GM19468 (cell line): ENCODE measurements around the gene ADGRA1.
"Not testable (repeated sequence)": the region's sequence is repeated elsewhere in the genome, so short reads cannot be mapped to it uniquely, and the experiment has no call there.

Source experiments
- ATAC-seq: cut with Tn5 transposase; IDR thresholded peaks from one replicate; pipeline ENCODE4 v1.9.1; 2021; ENCODE audit warnings: mild to moderate bottlenecking, moderate library complexity, moderate number of reproducible peaks; ENCODE audit not compliant: unreplicated experiment; ENCODE audit errors: extremely low read depth

The ADGRA1 gene

GRCh38 chr10:133139551-133140065 is 51.9 kb downstream of the ADGRA1 start:
- no peak for ATAC-seq

GRCh38 chr10:133140417-133141143 is 52.9 kb downstream of the ADGRA1 start:
- ATAC-seq: no peak

GRCh38 chr10:133141144-133141957 is 53.6 kb downstream of the ADGRA1 start:
- no peak for ATAC-seq

- no peak for ATAC-seq
Observed at GRCh38 chr10:133141958-133142340, 54.2 kb downstream of the ADGRA1 start.

GRCh38 chr10:133142523-133143199 is 54.9 kb downstream of the ADGRA1 start:
- no peak for ATAC-seq

GRCh38 chr10:133143200-133143533 is 55.4 kb downstream of the ADGRA1 start:
- ATAC-seq: no peak

DNA sequence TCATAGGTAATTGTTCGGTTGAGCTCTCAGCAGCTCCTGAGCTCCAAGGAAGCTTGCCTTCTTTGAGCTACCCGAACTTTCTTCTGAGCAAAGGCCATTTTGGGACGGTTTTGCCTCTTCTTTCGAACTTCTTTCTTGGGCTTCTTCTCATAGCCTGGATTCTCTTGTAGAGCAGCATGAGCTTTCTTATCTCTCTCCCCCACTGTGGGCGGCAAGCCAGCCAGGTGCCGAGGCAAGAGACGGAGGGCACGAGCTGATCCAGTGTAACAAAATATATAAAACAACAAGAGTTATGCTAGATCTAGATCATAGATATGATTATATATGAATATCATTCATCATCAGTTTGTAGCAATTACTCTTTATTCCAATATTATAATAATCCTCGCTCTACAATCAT is 55.8 kb downstream of the ADGRA1 start:
- no peak for ATAC-seq

- no peak for ATAC-seq
Observed at GRCh38 chr10:133144771-133145170, 57.0 kb downstream of the ADGRA1 start.

DNA sequence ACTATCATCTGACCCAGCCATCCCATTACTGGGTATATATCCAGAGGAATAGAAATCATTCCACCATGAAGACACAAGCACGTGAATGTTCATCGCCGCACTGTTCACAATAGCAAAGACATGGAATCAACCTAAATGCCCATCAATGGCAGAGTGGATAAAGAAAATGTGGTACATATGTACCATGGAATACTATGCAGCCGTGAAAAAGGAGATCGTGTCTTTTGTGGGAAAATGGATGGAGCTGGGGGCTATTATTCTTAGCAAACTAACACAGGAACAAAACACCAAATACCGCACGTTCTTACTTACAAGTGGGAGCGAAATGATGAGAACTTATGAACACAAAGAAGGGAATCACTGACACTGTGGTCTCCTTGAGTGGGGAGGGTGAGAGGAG is 62.5 kb downstream of the ADGRA1 start:
- no peak for ATAC-seq

GRCh38 chr10:133150656-133151055 is 62.9 kb downstream of the ADGRA1 start:
- no peak for ATAC-seq

DNA sequence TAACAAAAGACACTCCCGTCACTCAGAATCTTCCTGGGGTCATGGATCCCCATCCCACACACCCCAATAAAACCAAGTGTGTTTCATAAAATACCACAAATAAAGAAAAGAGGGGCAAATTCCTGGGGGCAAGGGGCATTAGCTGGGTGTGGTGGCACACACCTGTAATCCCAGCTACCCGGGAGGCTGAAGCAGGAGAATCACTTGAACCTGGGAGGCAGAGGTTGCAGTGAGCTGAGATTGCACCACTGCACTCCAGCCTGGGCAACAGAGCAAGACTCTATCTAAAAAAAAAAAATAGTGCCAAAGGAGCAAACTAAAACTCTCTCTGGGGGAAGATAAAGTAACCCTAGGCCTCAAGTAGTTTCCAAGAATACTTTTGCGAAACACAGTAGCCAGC is 63.3 kb downstream of the ADGRA1 start:
- not testable (repeated sequence) for ATAC-seq

GRCh38 chr10:133151543-133151972 is 63.8 kb downstream of the ADGRA1 start:
- ATAC-seq: no peak

GRCh38 chr10:133154411-133154810 is 66.7 kb downstream of the ADGRA1 start:
- ATAC-seq: no peak

GRCh38 chr10:133154996-133155778 is 67.5 kb downstream of the ADGRA1 start:
- no peak for ATAC-seq

GRCh38 chr10:133156674-133157579 is 69.2 kb downstream of the ADGRA1 start:
- ATAC-seq: no peak

DNA sequence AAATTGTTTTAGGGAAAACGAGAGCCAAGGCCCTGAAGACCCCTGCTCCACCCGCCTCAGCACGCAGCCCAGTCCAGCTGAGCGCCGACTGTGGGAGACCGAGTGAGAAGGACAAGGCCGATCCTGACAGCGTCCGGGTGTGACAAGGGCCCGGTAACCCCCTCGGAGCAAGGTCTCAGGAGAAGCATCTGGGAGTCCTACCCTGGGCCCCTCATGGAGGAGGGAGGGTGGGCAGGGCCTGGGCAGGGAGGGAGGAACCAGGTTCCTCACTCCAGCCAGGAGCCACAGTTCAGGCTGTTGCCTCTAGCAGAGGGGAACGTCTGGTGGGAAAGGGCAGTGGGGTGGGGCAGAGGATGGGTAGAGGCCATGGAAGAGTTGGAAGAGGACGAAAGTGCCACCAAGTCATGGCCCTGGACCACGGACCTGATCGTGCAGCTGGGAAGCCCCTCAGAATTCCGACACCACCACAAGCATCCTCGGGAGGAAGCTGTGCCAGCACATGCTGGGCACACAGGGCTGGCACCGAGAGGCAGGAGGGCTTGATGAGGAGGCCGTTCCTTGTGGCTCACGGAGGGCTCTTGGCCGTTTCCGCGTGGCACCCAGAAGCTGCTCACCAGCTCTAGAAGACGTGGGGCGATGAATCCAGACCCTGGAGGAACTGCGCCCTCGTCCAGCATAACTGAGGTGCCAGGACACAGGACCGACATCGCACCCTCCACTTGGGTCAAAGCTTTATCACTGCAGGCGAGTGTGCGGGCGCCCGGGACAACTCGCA is 70.1 kb downstream of the ADGRA1 start:
- ATAC-seq: no peak

DNA sequence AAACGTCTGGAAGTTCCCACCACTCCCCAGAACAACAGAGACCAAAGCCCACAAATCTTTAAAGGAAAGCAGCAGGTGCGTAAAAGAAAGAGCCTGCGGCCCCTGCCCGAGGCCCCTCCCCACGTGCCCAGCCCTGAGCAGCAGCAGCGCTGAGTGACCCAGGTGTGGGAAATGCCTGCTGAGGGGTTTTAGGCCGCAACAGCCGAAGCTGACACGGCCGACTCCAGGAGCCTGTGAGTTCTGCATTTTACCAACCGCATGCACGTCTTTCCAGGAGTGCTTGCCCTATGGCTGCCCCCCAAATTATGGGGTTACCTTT is 70.7 kb downstream of the ADGRA1 start:
- no peak for ATAC-seq

DNA sequence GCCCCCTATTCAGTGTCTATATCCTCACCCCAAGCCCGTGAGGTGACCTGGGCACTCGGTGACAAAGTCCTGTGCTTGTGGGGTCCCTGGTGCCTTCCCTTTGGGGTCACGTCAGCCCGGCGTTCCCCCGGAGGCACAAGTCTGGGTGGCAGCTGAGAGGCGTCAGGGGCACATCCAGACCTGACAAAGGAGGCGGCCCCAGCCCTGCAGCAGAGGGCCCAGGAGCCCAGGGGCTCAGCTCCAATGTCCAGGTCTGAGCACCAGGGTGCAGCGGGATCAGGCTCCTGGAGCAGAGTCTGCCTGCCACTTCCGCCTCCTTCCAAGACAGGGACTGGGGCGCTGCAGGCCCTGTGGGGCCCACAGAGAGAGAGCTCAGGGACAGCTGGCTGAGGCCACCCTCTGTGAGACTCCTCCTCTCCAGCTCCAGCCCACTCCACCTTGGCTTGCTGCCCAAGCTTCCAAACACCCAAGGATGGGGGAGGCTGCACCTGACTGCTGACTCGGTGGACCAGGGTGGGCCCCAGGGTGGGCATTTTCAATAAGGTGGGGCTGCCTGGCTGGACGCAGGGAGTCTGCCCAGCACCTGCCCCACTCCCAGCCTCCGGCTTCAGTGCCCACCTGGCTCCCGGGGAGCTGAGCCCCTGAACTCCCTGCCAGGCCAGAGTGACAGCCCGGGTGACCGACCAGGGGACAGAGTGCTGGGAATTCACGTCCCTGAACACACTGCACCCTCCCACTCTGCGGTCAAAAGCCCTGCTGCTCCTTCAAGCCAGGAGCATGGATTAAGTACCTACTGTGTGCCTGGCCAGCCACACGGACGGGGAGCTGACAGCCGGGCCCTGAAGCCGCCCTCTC is 71.3 kb downstream of the ADGRA1 start:
- ATAC-seq: no peak
